HepG2 (cell line): ENCODE measurements around the gene FANK1. TPM values are rescaled to one million over a fixed set of nuclear protein-coding genes. Genes with fewer than 3 reads are reported as not detected.

Experiments used
- ATAC-seq: fragments of 200-7000 bp; cut with Tn5 transposase; 3 replicates; pipeline ENCODE4 v1.9.1; 2020; ENCODE audit warnings: mild to moderate bottlenecking, moderate library complexity
- BruUV-seq: library from RNA; stranded (reverse); fragments of 400-500 nt; replicated peaks from 2 replicates; lab custom pipeline; 2021; lab: Mats Ljungman, UMichigan
- CTCF ChIA-PET: fragments of 300-600 bp; formaldehyde crosslinking; extraction: SDS; loops from one replicate; lab custom pipeline; 2021; ENCODE audit warnings: low total read pairs, inconsistent platforms, low intra/inter-chr PET ratio; lab: Yijun Ruan, JAX
- POLR2A ChIA-PET: fragments of 350-600 bp; sonication (Branson Sonifier 250); formaldehyde crosslinking; loops from one replicate; lab custom pipeline; 2020; ENCODE audit warnings: antibody characterized with exemption, inconsistent platforms; lab: Yijun Ruan, JAX
- DNase-seq: peaks from one replicate; pipeline ENCODE4 v3.0.0-alpha.2; 2015; ENCODE audit warnings: low spot score
- FAIRE-seq: peaks from 3 replicates; lab custom pipeline; 2011; peaks lifted over from hg19 to GRCh38; lab: Jason Lieb, UNC
- H2AFZ ChIP-seq: one replicate; pipeline ENCODE4 v1.6.1; 2011; ENCODE audit warnings: low read length, inconsistent platforms
- H3K27ac ChIP-seq: fragments of 300-600 bp; 3 replicates; pipeline ENCODE4 v1.8.0; 2011; ENCODE audit warnings: mixed run types, mild to moderate bottlenecking, mixed read lengths, low read length, inconsistent platforms; ENCODE audit not compliant: insufficient read depth; ENCODE audit errors: extremely low read length
- H3K27me3 ChIP-seq, 2 experiments: fragments of 200-600 bp in 1 of 2; 2 replicates in 1 of 2; 3 replicates in 1 of 2; pipeline versions ENCODE4 v1.6.0 to v1.8.0; 2011; ENCODE audit warnings: low read length in 2 of 2, mild to moderate bottlenecking in 2 of 2, moderate library complexity in 2 of 2, inconsistent platforms in 1 of 2; ENCODE audit not compliant: insufficient read depth in 2 of 2, control insufficient read depth in 1 of 2
- H3K36me3 ChIP-seq, 2 experiments: fragments of 200-600 bp in 1 of 2; replicated peaks in 1 of 2; 2 replicates in 1 of 2; 3 replicates in 1 of 2; pipeline versions ENCODE4 v1.5.1 to v1.8.0; 2011; ENCODE audit warnings: low read length in 2 of 2, inconsistent platforms in 1 of 2; ENCODE audit not compliant: insufficient read depth in 2 of 2, control insufficient read depth in 1 of 2
- H3K4me1 ChIP-seq: 2 replicates; pipeline ENCODE4 v1.5.1; 2012; ENCODE audit warnings: low read length, inconsistent platforms; ENCODE audit not compliant: insufficient read depth
- H3K4me2 ChIP-seq: 2 replicates; pipeline ENCODE4 v1.6.0; 2011; ENCODE audit warnings: low read depth, low read length, inconsistent platforms
- H3K4me3 ChIP-seq, 3 experiments: fragments of 200-600 bp in 1 of 3; sonication (generic), shearing (Covaris generic) in 1 of 3; replicated peaks in 1 of 3; 2 replicates each; pipeline ENCODE4 v1.5.1; 2011 to 2016; ENCODE audit warnings: low read length in 3 of 3, inconsistent platforms in 2 of 3, low read depth in 2 of 3, mild to moderate bottlenecking in 2 of 3, control low read depth in 1 of 3, mixed read lengths in 1 of 3; ENCODE audit not compliant: insufficient read depth in 1 of 3
- H3K79me2 ChIP-seq: one replicate; pipeline ENCODE4 v1.6.1; 2011; ENCODE audit warnings: low read length, inconsistent platforms; ENCODE audit not compliant: insufficient read depth
- H3K9ac ChIP-seq: 2 replicates; pipeline ENCODE4 v1.6.0; 2011; ENCODE audit warnings: mild to moderate bottlenecking, low read depth, low read length, inconsistent platforms; ENCODE audit not compliant: insufficient read depth
- H3K9me3 ChIP-seq: 2 replicates; pipeline ENCODE4 v1.5.1; 2012; ENCODE audit warnings: mild to moderate bottlenecking, low read length
- H4K20me1 ChIP-seq: 2 replicates; pipeline ENCODE4 v1.6.0; 2011; ENCODE audit warnings: inconsistent platforms, mild to moderate bottlenecking, low read length, moderate library complexity; ENCODE audit not compliant: insufficient read depth
- HMG20B ChIP-seq: conservative IDR thresholded peaks from 2 replicates; pipeline ENCODE4 v1.6.1; 2016; ENCODE audit warnings: missing genetic modification reagents, missing compliant biosample characterization
- MAFF ChIP-seq: IDR thresholded peaks from 2 replicates; pipeline ENCODE4 v1.6.1; 2011; ENCODE audit warnings: low read depth, low read length, improper control_type of control experiment
- NFATC3 ChIP-seq: sonication (generic); formaldehyde crosslinking; IDR thresholded peaks from 2 replicates; pipeline ENCODE4 v1.5.1; 2020; ENCODE audit warnings: mild to moderate bottlenecking, missing genetic modification reagents
- SAP130 ChIP-seq: IDR thresholded peaks from 2 replicates; pipeline ENCODE4 v1.6.1; 2016; ENCODE audit warnings: low read depth
- TGIF2 ChIP-seq: IDR thresholded peaks from 2 replicates; pipeline ENCODE4 v1.6.1; 2016; ENCODE audit warnings: control low read depth, missing compliant biosample characterization
- ZBTB25 ChIP-seq: IDR thresholded peaks from 2 replicates; pipeline ENCODE4 v1.6.1; 2018; ENCODE audit warnings: missing genetic modification reagents
- ZGPAT ChIP-seq: IDR thresholded peaks from 2 replicates; pipeline ENCODE4 v1.6.1; 2016; ENCODE audit warnings: mild to moderate bottlenecking
- ZNF3 ChIP-seq: IDR thresholded peaks from 2 replicates; pipeline ENCODE4 v1.7.0; 2017; ENCODE audit warnings: inconsistent platforms
- ZNF615 ChIP-seq: sonication (generic); formaldehyde crosslinking; IDR thresholded peaks from 2 replicates; pipeline ENCODE4 v1.5.0; 2020; ENCODE audit warnings: mild to moderate bottlenecking, missing genetic modification reagents, borderline replicate concordance
- ZNF746 ChIP-seq: sonication (generic); formaldehyde crosslinking; IDR thresholded peaks from 2 replicates; pipeline ENCODE4 v1.8.0; 2022; ENCODE audit warnings: mild to moderate bottlenecking, missing genetic modification reagents
- WGBS: methylation state at CpG from one replicate; pipeline ENCODE4 v1.1.6; 2017; ENCODE audit warnings: low lambda C conversion rate; 5-methylcytosine and 5-hydroxymethylcytosine counted together
- in situ Hi-C: cut with HindIII; loops from 2 replicates; pipeline ENCODE4 v1.10.0; 2017; ENCODE audit warnings: low pct_unique_long_range_greater_than_20kb; ENCODE audit not compliant: extremely low pct_ligation_motif_present
- intact Hi-C: fragments of 100-400 bp; cut with micrococcal nuclease; formaldehyde crosslinking; loops from one replicate; pipeline ENCODE4 v1.10.0; 2022; ENCODE audit not compliant: unreplicated experiment
- polyA plus RNA-seq, 8 experiments: library from polyadenylated mRNA; depleted of rRNA in 3 of 8; stranded (reverse) in 7 of 8; unstranded in 1 of 8; fragments of >200 nt; fragmentation: Illumina TruSeq in 4 of 8; extraction: Trizol in 4 of 8; gene quantifications; 2 replicates each; pipeline versions ENCODE4 v1.2.1 to v1.2.3, GENCODE V29; 2011 to 2016; ENCODE audit warnings: low read depth in 4 of 8, missing spikeins in 1 of 8, mixed read lengths in 1 of 8; ENCODE audit not compliant: insufficient read depth in 1 of 8
- total RNA-seq, 5 experiments: library from RNA; depleted of rRNA; stranded (reverse); fragments of >200 nt; fragmentation: Illumina TruSeq; extraction: Trizol; gene quantifications; 2 replicates each; pipeline ENCODE4 v1.2.3, GENCODE V29; 2016; ENCODE audit warnings: low read depth in 1 of 5

Gene FANK1
- total and polyA plus RNA-seq, 2 of the 13 experiments (the other 11 are each of a cell fraction or from before 2014, with no cell fraction given): 0.22 TPM; not detected in 1

GRCh38 chr10:125989791-125990190, 93.4 kb downstream of the FANK1 start:
- in situ Hi-C loops (loop anchor here (5.0 to 25.0 kb wide), 3 partner anchors 398 to 755 kb away; partner anchors contain the start of gene ADAM12), intact Hi-C loops (no loop called here)
- no peak for TF ChIP-seq ZBTB25 (CRISPR knock-in tag)
- TF ChIP-seq ZNF746 (CRISPR knock-in tag): no peak
- no peak for TF ChIP-seq MAFF
- no peak for TF ChIP-seq ZNF3 (CRISPR knock-in tag)
- TF ChIP-seq SAP130 (CRISPR knock-in tag): no peak
- no peak for TF ChIP-seq TGIF2
- TF ChIP-seq NFATC3 (CRISPR knock-in tag): no peak
- no peak for TF ChIP-seq ZNF615 (CRISPR knock-in tag)
- no peak for TF ChIP-seq ZGPAT (CRISPR knock-in tag)
- no peak for TF ChIP-seq HMG20B
- ATAC-seq: no peak
- no peak for FAIRE-seq
- no TSS peak for BruUV-seq
- Histone ChIP-seq H3K36me3 (no peaks in the 10 kb centered on the region), H3K27me3 (peaks cover 3 to 27% of the 10 kb centered on the region in 2 experiments; a peak in 4 of 5 replicates), H2AFZ (no peak overlapping the region), H4K20me1 (no peaks in the 10 kb centered on the region), H3K4me3 (no peak overlapping the region), H3K79me2 (no peaks in the 10 kb centered on the region), H3K27ac (no peak overlapping the region), H3K9ac (no peak overlapping the region), H3K4me2 (no peak overlapping the region), H3K9me3 (no peaks in the 10 kb centered on the region), H3K4me1 (no peaks in the 10 kb centered on the region)
- ChIA-PET POLR2A (no interaction called here), CTCF (no interaction called here)
- 17% methylated on average over 4 of the region's 5 CpGs for WGBS
- DNase-seq: no peak
